Measurements from ENCODE around the gene IL12RB1. TPM values are rescaled to one million over a fixed set of nuclear protein-coding genes. Genes with fewer than 3 reads are reported as not detected.
"Not testable (repeated sequence)": the region's sequence is repeated elsewhere in the genome, so short reads cannot be mapped to it uniquely, and the experiment has no call there.

The IL12RB1 gene
- total RNA-seq, 1 donor from 2014 or later = 0.41 TPM

DNA sequence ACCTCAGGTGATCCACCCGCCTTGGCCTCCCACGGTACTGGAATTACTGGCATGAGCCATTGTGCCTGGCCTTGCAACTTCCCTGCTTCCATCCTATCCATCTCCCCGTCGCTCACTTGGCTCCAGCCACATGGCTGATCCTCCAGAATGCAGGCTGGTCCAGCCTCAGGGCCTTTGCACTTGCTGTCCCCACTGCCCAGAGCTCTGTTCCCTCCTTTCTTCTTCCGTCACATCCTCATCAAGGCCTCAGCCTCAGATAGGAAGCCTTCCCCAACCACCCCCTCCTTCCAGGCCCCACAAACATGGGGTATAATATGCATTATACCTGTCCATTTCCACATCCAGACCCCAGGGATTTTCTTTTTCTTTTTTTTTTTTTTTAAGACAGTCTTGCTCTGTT is 27.1 kb upstream of the IL12RB1 start:
- no peak for DNase-seq (ENCODE audit: low spot score in 2 of 2)
- FAIRE-seq = no peak

DNA sequence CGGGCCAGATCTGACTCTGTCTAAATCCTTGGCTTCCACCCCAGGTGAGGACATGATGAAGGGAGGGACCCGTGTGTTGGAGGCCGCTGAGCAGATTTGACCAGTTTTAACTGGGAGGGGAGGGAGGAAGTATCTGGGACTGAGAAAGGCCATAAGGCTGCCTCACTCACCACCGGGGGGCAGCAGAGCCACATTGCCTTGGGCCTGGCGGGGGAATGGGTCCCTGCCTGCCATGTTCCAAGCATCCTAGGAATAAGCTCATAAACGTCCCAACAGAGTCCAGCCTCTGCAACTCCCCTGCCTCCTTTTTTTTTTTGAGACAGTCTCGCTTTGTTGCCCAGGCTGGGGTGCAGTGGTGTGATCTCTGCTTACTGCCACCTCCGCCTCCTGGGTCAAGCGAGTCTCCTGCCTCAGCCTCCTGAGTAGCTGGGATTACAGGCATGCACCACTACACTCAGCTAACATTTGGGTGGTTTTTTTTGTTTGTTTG is 26.3 kb upstream of the IL12RB1 start:
- DNase-seq (ENCODE audit: low spot score in 2 of 2) (peak; percentile 75 to 80), FAIRE-seq (no peak)

GRCh38 chr19:18110609-18111232 is 24.0 kb upstream of the IL12RB1 start:
- FAIRE-seq (no peak), DNase-seq (ENCODE audit: low spot score in 2 of 2) (no peak)

GRCh38 chr19:18109733-18110608 is 23.2 kb upstream of the IL12RB1 start:
- peak in 1 of 2 donors; percentile 71 for DNase-seq (ENCODE audit: low spot score in 2 of 2)
- FAIRE-seq = no peak

- FAIRE-seq (no peak), DNase-seq (ENCODE audit: low spot score in 2 of 2) (no peak)
These were observed 22.6 kb upstream of the IL12RB1 start for GRCh38 chr19:18109341-18109732.

GRCh38 chr19:18108897-18109296 is 22.2 kb upstream of the IL12RB1 start:
- DNase-seq (ENCODE audit: low spot score in 2 of 2) (no peak), FAIRE-seq (no peak)

DNA sequence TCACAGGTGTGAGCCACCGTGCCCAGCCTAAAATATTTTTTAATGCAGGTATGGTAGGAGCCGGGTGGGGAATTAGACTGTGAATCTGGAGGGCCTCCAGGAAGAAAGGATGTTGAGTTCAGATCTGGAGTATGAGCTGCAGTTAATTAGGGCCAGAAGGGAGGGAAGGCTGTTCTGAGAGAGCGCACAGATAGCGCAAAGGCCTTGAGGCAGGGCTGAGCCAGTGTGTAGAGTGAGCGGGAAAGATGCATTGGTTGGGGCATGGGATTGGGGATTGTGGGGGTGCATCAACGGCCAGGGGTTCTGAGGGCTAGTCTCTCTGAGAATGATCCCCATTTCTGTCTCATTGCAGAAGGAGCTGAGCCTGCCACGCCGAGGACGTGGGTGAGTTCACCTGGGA is 20.5 kb upstream of the IL12RB1 start:
- FAIRE-seq = no peak
- DNase-seq (ENCODE audit: low spot score in 2 of 2) = no peak

GRCh38 chr19:18105259-18105658 is 18.5 kb upstream of the IL12RB1 start:
- not testable (repeated sequence) for FAIRE-seq; DNase-seq (ENCODE audit: low spot score in 2 of 2)

DNA sequence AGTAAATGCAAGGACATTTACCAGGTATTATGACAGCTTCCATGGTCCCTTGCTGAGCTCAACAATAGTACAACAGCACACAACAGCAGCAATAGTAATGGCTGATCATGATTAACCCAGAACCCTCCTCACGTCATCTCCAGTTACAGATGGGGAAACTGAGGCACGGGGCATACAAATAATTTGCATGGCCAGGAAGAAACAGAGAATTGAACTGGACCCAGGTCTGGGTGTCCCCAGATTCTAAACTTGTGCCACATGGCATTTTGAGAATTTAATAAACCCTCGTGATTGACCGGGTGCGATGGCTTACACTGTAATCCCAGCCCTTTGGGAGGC is 18.0 kb upstream of the IL12RB1 start:
- DNase-seq (ENCODE audit: low spot score in 2 of 2) = no peak
- FAIRE-seq = no peak

GRCh38 chr19:18102916-18103542 is 16.3 kb upstream of the IL12RB1 start:
- FAIRE-seq = no peak

GRCh38 chr19:18101268-18101667 is 14.5 kb upstream of the IL12RB1 start:
- no peak for FAIRE-seq
- no peak for DNase-seq (ENCODE audit: low spot score in 2 of 2)

More at GRCh38 chr19:18102916-18103542, 16.3 kb upstream of the IL12RB1 start:
- DNase-seq (ENCODE audit: low spot score in 2 of 2) = no peak

GRCh38 chr19:18100710-18101109 is 14.0 kb upstream of the IL12RB1 start:
- FAIRE-seq (no peak), DNase-seq (ENCODE audit: low spot score in 2 of 2) (peak in 1 of 2 donors; percentile 50)

DNA sequence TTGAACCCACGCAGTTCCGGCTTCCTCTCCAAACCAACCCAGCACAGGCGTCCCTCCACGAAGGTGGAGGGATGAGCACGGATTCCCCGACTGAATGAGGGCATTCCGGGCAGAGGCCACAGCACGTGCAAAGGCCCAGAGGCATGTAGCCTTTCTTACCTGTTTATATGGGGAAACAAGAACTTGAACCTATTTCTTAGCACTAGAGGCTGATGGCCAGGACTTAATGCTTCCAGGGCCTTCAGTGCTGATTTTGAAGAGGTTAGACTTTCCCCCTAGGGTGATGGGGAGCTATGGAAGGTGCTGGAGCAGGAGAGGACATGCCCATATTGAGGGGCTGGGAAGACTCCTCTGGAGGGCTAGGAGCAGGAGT is 12.9 kb upstream of the IL12RB1 start:
- peak in 1 of 2 donors; percentile 14 for DNase-seq (ENCODE audit: low spot score in 2 of 2)
- no peak for FAIRE-seq

DNA sequence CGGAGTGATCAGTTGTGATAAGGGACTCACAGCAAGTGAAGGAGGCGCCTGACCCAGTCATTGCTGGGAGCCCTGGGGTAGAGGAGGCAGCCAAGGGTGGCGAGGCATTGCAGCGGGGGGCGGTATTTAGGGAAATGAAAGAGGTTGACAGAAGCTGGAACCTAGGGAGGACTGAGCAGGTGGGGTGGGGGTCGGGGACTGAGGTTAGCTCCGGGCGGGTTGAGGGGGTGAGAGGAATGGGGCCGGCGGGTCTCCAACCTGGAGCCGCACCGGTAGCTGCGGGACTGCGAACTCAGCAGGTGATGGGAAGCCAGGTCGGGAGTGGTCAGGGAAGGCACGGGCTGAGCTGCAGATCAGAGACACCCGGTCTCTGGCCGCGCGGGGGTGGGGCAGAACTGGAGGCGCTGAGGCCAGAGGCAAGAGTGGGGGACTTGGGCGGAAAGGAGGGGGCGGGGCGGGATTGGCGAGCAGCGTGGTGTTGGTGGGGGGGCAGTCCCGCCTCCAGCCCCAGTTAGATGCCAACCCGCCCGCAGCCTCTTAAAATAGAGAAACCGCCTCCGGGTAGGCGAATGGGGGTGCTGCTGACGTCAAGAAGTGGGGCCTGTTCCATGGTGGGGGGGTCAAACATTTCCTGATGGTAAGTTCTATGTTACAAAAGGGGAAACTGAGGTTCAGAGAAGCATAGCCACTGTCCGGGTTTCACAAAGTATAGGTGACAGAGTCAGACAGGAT is 12.3 kb upstream of the IL12RB1 start:
- DNase-seq (ENCODE audit: low spot score in 2 of 2) = peak in 1 of 2 donors; percentile 43
- FAIRE-seq = no peak

- no peak for FAIRE-seq
- DNase-seq (ENCODE audit: low spot score in 2 of 2) = peak in 1 of 2 donors; percentile 25
These were observed 11.5 kb upstream of the IL12RB1 start for GRCh38 chr19:18097993-18098890.

- no peak for FAIRE-seq
- DNase-seq (ENCODE audit: low spot score in 2 of 2) = peak; percentile 92 to 94
These were observed 10.7 kb upstream of the IL12RB1 start, which contains the start of gene MAST3 for GRCh38 chr19:18097217-18097992. MAST3 (plus strand) TSS chr19:18097778; CDS start chr19:18097793, 15 bp downstream.

- DNase-seq (ENCODE audit: low spot score in 2 of 2) (no peak), FAIRE-seq (no peak)
These were observed 9.5 kb upstream of the IL12RB1 start for GRCh38 chr19:18096258-18096657.

DNA sequence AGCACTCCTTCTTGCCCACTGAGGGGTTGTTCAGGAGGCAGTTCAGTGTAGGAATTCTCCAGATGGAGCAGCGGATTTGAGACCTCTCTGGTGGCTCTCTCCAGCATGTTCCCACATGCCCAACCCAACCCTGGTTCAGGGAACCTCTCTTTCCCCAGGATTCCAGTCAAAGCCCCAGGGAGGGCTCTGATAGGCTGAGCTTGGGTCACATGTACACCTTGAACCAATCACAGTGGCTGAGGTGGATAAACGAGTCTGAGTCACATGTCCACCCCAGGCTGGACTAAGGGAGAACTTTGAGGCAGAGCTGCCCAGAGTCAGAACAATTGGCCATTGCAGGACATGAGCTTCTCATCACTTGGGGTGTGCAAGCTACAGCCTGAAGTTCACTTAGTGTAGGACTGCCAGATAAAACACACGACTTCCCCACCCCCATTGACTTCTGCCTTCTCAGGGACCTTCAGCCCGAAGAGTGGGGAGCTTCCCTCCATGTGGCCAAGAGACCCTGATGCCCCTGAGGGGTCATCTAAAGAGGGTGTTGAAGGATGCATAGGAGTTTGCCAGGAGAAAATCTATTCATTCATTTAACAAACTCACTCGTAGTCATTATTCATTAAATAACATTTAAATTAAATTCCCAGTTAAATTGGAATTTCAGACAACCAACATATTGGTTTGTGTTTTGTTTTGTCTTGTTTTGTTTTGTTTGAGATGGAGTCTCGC is 6.9 kb upstream of the IL12RB1 start:
- FAIRE-seq (no peak), DNase-seq (ENCODE audit: low spot score in 2 of 2) (no peak)

All from frontal cortex (tissue), 4 donors.